NCI-H1105 treated with DMSO at 0.1 percent for 48 hours (cell line): ENCODE results near the gene KCNIP4.

Source experiments
- DNase-seq: peaks from one replicate; lab custom pipeline; 2025; lab: John Stamatoyannopoulos, UW

KCNIP4 gene

DNA sequence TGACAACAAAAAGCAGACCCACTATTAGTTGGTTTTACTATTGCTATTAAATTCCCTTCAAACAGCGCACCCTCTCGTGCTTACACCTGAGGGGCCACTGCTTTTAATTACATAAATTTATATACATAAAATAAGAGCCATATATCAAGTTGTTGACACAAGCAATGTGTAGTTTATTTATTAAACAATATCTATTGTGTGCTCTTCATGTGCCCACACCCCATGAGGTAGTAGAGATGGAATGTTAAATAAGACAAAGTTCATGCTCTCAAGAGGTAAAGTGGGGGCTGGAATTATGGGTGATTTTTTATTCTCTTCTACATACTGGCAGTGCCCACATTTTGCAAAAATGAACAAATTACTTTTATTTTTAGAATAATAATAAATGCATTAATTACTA, 47.3 kb downstream of the KCNIP4 start:
- no peak for DNase-seq

DNA sequence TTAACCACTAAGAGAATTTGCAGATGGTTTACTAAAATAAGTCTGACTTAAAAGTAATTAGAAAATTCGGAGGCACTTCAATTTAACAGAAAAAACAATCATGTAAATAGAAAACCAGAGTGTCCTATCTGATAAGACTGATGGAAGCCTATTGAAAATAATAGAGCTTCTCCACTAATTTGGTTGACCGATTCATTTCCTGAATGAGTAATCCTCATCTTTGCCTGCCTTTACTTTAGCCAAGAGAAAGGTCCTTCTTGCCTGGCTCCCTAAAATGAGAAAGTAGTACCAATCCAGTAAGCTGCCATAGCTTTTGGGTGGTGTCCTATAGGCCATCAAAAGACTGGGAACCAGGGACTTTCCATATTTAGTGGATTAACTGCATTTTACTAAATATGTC, 48.4 kb downstream of the KCNIP4 start:
- no peak for DNase-seq

DNA sequence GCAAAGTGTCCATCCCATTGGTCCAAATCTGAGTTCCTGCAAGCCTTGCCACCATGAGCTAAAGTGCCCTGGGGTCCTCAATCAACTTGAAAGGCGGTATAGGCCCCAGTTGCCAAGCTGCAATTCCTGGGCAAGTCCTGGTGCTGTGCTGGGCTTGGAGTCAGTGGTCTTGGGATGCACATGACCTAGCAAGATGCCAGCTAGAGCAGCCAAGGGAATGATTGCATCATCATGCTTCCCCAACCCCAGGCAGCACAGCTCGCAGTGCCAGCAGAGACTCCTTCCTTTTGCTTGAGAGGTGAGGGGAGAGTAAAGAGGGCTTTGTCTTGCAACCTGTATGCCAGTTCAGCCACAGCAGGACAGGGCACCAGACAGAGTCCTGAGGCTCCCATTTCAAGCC, 50.5 kb downstream of the KCNIP4 start:
- no peak for DNase-seq

DNA sequence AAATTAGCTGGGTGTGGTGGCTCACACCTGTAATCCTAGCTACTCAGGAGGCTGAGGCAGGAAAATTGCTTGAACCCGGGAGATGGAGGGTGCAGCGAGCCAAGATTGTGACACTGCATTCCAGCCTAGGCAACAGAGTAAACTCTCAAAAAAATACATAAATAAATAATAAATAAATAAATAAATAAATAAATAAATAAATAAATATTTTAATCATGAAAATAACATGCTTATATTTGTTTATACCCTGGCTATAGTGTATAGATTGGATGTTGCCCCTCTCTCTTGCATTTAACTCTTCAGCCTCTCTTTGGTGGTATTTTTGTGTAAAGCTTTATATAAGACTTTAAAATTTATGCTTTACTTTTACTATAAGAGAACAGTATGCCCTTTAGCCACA, 51.8 kb downstream of the KCNIP4 start:
- DNase-seq: no peak

DNA sequence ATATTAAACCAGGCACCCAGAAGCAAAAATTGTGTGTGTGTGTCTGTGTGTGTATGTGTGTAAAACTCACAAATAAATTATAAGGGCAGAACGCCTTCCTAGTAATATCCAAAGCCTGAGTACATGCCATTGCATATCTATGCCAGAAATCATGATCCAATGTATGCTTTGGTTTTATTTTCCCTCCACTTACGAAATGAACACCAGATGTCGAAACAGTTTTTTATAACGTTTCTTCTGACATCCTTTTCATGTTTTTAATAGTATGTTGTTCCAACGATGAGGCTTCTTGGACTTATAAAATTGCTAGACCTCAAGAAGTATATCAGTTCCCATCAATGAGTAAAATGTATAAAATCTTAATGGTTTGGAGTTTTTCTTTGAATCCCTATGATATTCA, 55.4 kb downstream of the KCNIP4 start:
- DNase-seq: no peak

DNA sequence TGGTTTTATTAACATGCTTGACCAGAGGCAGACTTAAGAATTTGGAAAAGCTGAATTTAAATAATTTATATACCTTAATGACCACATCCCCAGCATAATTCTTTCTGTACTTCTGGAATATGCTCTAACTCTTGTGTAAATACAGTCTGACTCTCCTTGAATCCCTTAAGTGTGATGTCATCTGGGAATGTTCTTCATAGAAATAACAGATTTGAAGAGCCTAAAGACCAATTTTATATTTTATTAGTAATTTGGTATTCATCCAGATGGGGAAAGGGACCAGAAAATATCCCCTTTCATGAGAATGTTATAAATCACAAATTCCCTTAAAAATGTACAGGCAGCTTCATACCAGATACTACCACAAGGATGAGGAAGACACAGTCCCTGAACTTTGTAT, 58.3 kb downstream of the KCNIP4 start:
- no peak for DNase-seq

DNA sequence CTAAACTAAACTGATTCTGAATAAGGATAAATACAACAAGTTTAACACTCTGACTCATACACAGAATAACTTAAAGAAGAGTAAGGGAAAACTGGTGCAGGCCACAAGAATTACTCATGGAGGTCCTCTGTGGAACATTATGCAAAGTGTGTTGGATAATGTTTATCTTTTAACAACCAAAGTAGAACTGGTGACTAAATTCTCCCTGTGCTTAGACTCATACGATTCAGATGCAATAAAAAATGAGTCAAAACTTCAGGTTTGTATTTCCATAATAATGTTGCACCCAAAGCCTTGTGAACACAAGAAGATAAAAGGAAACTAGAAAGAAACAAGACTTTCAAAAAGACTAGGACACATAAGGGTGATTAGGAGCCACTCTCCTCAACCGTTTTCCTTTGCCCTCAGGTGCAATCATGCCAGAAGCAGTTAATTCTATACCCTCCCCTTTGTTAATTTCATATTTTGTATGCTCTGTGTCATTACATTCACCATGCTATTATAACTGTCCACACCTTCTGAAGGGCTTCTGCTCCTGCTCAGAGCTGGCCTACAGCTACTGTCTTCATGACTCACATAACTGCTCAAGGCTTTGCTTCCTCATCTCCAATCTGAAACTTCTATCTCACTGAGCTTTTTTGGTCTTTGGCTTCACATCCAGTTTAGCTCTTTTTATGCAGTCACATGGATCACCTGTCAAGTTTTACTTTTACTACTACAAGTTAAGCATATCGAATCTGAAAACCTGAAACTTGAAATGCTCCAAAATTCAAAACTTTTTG, 60.2 kb downstream of the KCNIP4 start:
- no peak for DNase-seq

DNA sequence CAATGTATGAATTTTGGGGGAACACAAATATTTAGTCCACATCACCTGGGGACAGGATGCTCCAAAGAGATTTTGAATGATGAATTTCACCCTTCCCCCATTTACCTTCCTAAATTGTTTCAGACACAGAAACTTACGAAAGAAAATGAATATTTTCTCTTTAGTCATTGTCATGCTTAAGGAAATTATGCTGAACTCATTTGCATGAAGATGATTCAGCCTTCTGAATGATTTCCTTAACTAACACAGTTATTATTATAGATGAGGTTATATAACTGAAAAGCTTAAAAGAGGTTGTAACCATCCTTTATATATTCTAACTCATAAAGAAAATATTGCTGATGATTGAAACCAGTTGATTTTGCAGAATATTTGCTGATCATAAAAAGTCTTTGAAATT, 61.1 kb downstream of the KCNIP4 start:
- no peak for DNase-seq

DNA sequence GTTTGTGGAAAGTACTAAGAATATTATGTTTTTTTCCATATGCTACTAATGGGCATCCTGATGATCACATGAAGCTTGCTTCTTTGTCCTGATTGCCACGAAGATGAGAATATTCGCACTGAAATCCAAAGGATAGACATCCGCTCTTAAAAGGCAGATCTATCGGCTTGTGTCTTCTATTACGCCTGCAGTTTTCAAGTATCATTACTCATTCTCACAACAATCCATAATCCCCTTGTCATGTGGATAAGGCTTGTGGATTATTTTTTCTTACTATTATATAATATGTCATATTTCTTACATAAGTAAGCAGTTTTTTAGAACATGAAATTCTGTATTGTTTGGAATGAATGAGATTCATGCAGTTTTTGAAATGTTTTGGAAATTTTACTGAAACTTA, 62.8 kb downstream of the KCNIP4 start:
- no peak for DNase-seq

DNA sequence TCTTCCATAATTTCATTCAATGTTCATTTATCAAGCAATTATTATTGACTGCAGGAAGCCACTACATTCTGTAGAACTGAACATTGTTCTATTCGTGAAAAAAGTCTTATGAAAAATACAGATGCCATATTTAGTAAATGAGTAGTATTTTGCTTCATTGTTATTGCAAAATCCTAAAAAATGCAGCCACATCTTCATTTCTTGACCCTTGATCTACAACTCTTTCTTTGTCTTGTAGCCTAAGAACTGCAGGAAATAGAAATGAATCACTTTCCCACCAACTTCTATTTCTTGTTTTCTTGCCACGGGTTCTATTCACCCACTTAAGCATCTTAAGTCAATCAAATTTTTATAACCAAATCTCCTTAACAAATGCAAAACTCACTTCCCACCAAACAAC, 63.3 kb downstream of the KCNIP4 start:
- no peak for DNase-seq

DNA sequence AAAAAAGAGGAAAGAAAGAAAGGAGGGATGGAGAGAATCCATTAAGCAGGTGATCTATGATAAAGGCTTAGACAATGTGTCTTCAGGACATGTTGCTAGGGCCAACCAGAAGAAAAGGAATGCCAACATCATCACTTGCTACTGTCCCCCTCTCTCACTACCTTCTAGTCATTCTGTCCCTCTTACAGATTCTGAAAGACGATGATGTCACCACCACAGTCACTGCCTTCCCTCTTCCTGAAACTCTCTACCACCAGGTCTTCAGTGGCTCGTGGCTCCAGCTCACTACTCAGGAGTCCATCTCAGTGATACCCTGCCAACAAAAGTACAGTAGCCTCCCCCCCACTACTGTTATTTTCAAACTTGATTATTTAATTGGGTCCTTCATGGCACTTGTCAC, 64.0 kb downstream of the KCNIP4 start:
- DNase-seq: no peak

DNA sequence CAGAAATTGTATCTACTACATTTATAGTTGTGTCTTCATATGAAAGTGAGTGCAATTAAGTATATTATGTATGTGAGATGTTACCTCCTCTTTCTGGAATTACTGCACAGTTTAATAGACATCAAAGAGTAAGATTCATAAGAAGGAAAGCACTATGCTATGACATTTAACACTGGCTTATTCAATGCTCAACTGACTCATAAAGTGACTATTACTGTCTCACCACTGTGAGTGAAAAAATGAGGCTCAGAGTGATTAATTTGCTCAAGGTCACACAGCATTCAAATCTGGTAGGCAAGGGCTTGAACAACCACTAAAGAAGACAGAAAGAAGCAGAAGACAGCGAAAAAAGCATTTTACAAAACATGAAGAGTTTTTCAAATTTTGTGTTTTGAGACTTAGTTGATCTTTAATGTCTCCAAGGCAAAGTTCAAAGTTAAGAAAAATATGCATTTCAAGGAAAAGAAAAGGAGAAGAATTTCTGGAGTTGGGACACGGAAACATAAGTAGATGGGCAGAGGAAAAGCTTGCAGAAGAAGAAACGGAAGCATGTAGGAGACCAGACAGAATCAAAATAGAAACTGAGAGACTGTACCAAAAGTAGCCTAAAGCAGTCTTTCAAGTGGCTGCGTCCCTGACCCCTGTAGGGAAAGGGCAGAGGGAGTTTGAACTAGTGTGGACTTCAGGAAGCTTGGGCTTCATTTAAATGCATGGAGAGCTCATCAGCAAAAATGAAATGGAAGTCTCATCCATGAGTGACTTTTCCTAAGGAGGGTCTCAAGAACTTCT, 66.3 kb downstream of the KCNIP4 start:
- no peak for DNase-seq

DNA sequence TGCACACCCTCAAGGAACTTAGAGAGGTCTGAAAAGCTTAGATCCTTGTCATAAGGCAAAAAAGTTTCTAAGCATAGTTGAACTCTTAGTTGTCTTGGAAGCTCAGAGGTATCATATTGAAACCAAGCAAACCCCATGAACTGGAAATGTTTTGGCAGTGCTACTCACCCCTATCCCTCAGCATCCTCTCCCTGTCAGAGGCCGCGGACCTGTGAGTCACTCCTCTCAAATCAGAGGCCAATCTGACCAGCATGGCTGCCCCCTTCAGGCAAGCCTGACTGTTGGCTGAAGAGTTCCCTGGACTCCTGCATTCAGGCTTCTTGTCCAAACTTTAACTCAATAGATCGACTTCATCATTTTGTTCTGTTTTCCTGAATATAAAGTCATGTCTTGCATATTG, 69.4 kb downstream of the KCNIP4 start:
- DNase-seq: no peak

DNA sequence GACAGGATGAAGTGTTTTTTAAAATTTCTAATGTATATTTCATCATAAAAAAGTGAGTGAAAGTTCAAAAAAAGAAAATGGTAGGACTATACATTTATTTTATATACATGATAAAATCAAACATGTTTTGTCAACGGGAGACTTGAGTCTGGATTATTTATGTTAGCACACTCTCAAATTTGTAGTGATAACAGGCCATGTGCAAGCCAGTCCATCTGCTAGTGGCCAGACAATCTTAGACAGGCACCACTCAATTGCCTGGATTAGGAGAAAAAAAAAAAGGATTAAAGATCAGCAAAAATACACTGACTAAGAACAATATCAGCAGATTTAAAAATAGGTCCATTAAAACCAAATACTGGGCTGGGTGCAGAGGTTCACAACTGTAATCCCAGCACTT, 71.9 kb downstream of the KCNIP4 start:
- no peak for DNase-seq

DNA sequence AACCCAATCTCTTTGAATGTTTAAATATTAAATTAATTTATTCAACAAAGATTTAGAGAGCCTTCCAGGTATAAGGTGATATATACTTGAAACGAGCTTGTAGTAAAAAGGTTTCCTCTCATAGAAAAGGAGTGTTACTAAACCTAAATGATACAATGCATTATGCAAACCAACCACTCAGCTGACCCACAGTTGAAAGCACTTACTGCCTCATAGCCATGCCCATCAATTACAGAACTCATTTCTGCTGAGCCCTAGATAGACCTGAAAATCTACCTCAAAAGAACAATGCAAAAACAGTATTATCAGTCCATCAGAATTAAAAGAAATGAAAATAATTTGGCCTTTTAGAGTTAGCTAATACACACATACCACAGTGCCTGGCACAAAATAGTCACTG, 75.4 kb downstream of the KCNIP4 start:
- DNase-seq: no peak

DNA sequence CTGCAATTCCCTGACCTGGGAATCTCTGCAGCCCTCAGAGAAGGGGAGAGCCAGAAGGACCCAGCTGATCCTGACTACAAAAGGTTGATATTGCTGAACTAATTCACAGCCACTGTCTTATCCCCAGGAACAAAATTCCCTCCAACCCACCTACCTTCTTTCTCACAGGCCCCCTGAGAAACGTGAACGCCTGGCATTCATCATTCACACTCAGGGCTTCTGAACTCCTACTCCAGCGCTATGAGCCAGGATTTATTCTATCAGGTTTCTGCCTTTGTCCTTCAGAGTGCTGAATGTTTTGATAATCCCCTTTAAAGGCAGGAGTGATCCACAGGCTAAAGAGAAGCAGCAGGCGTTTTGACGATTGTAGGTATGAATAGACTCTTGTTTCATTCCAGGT, 76.5 kb downstream of the KCNIP4 start:
- no peak for DNase-seq

DNA sequence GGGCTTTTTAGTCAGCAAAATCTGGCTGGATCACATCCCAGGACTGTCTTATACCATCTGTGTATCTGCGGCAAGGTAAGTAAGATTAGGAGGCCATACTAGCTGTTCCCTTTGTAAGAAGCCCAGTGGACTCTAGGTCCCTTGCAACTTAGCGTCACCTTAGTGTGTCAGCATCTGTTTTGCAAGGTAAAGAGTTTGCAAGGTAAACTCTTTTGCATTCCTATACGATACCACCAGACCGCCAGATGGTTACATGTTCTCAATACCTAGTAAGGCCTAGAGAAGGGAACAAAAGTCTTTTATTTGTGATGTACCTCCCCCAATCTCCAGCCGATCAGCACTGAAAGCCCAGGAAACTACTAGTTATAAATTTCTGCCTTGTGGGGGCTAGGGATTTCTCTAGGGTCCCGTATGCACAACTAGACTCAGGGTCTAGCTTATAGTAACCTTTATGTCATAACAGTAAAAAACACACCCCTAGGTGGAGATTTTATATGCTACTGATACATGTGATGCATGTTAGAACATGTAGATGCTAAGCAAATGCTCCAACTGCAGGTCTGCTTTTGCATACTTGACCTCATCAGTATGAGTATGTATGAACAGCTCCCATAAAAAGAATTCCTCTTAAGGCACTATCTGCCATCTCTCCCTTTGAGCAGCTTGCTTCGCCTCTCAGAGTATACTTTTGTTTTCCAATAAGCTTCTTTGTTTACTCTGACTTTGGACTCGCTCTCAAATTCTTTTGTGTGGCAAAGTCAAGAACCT, 78.4 kb downstream of the KCNIP4 start:
- DNase-seq: no peak

DNA sequence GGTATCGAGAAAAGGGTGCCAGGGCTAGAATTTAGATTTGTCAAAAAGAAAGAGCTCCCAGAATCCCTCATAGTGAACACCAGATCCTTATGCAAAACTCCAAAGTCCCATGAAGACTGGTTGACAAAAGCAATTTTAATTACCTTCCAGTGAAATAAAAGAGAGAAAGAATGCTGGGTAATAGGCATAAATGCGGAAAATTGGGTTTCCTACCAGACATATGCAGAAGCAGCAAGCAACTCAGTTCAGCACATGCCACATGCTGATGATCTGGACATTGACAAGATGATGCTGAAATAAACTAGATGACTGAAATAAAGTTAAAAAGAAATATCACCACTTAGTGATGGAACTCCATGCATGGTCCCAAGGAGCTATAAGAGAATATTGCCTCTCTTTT, 83.9 kb downstream of the KCNIP4 start:
- DNase-seq: no peak

DNA sequence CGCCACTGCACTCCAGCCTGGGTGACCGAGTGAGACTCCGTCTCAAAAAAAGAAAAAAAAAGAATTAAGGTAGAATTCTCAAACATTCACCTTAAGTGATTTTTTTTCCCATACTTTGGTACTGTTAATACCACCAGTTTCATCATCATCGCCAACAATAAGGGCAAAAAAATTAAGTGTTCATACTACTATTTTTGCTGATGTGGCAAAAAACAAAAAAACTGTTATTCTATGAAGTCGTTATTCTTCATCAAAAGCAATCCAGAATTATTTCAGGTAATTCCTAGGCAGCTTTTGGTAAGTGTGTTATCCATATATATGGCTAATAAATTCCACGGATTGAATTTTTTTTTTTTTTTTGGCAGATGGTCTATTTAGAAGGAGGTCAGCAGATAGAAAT, 85.7 kb downstream of the KCNIP4 start:
- no peak for DNase-seq

DNA sequence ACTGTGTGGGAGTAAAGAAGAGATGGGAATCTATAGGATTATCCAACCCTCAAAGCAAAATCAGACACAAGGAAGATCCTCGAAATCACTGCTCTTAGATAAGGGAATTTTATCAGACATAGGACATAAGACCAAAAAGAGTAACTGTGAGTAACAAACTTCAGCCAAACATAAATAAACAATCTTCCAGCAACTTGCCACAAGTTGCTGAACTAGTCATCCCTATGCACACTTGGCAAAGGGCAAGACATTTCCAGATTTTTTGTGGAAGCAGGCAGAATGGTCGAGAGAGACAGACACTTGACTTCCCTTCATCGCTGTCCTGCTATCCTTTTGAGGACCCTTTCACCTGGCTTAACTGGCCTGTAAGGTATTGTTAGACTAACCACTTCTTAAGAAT, 89.6 kb downstream of the KCNIP4 start:
- DNase-seq: no peak

DNA sequence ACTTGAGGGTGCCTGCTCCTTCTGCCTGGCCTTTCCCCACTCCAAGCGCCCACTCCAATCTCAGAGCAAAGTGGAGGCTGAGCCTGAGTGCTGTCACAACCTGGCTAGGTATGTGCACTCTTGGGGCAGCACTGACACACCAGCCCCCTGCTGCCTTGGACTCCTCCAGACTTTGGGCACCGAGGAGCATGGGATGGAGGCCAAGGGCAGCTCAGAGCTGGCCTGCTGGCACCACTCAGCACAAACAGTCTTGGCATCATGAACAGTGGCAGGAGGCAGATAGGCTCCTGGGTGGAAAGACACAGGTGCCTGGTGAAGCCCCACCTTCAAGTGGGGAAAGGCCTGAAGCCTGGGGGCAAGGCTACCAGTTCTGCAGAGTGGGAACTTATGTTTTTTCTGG, 91.8 kb downstream of the KCNIP4 start:
- DNase-seq: no peak

DNA sequence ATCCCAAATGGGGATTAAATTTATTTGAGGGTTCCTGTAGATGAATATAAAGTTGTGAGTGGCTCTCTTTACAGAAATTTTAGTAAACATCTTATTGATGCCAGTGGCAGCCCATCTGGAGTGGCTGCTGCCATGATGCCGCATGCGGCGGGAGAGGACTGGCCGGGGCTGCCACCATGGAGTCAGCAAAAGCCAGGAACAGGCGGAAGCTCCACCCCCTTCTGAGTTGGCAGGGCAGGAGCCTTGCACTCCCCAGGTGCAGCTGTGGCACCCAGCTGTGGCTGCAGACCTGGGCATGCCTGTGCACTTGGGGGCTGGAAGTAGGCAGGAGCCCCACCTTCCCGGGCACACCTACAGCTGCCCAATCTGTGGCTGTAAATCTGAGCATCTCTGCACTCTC, 92.3 kb downstream of the KCNIP4 start:
- no peak for DNase-seq

DNA sequence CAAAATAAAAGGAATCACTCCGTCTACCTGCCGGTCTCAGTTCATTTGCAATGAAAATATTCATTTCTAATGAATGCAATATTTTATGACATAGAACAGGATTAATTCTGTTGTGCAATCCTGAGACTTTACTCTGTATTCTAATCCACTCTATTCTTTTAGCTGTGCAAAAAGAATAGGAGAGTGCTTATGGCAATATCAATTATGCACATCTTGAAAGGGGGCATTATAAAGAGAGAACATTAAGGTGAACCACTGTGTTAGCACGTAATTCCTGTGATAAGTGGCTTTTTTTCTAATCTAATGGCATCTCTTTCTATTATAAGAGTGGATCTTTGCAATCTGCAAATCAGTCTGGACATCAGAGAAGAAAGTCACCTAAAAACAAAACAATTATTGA, 99.5 kb downstream of the KCNIP4 start:
- no peak for DNase-seq
